Neural progenitor cell (in vitro differentiated cells): Measurements from ENCODE around the gene BICRAL. TPM values are rescaled to one million over a fixed set of nuclear protein-coding genes. Genes with fewer than 3 reads are reported as not detected.
"Not testable (repeated sequence)": the region's sequence is repeated elsewhere in the genome, so short reads cannot be mapped to it uniquely, and the experiment has no call there.

Experiments used
- DNase-seq: peaks from one replicate; pipeline ENCODE4 v3.0.0-alpha.2; 2016; ENCODE audit warnings: low spot score
- H2AFZ ChIP-seq: fragments of 200-600 bp; sonication (generic); replicated peaks from 2 replicates; pipeline ENCODE4 v1.6.1; 2016; ENCODE audit warnings: antibody characterized with exemption
- H3F3A ChIP-seq: fragments of 200-600 bp; sonication (generic); 2 replicates; pipeline ENCODE4 v1.6.1; 2016; ENCODE audit warnings: antibody characterized with exemption, low read depth
- H3K27ac ChIP-seq: fragments of 200-600 bp; sonication (generic); 2 replicates; pipeline ENCODE4 v1.5.1; 2016; ENCODE audit warnings: mild to moderate bottlenecking
- H3K27me3 ChIP-seq: fragments of 200-600 bp; sonication (generic); 2 replicates; pipeline ENCODE4 v1.6.1; 2016; ENCODE audit warnings: mild to moderate bottlenecking, moderate library complexity
- H3K36me3 ChIP-seq: fragments of 200-600 bp; sonication (generic); 2 replicates; pipeline ENCODE4 v1.5.1; 2016
- H3K4me1 ChIP-seq: fragments of 200-600 bp; sonication (generic); 2 replicates; pipeline ENCODE4 v1.6.1; 2016; ENCODE audit warnings: mixed run types
- H3K4me2 ChIP-seq: fragments of 200-600 bp; sonication (generic); 2 replicates; pipeline ENCODE4 v1.6.1; 2016
- H3K4me3 ChIP-seq: fragments of 200-600 bp; sonication (generic); 2 replicates; pipeline ENCODE4 v1.5.1; 2016
- H3K79me2 ChIP-seq: fragments of 200-600 bp; sonication (generic); 2 replicates; pipeline ENCODE4 v1.6.1; 2016; ENCODE audit warnings: low read depth
- H3K9ac ChIP-seq: fragments of 200-600 bp; sonication (generic); 2 replicates; pipeline ENCODE4 v1.6.1; 2016
- H3K9me3 ChIP-seq: fragments of 200-600 bp; sonication (generic); 2 replicates; pipeline ENCODE4 v1.5.1; 2016; ENCODE audit warnings: low read depth
- H4K20me1 ChIP-seq: fragments of 200-600 bp; sonication (generic); 2 replicates; pipeline ENCODE4 v1.6.1; 2016; ENCODE audit warnings: low read depth
- H3K27ac Mint-ChIP-seq: 3 replicates; pipeline ENCODE4 v1.8.0; 2021; ENCODE audit warnings: mixed read lengths
- H3K27me3 Mint-ChIP-seq: 2 replicates; pipeline ENCODE4 v1.8.0; 2022; ENCODE audit warnings: low read depth, mild to moderate bottlenecking, inconsistent platforms, moderate library complexity, mixed read lengths; ENCODE audit not compliant: insufficient read depth
- H3K36me3 Mint-ChIP-seq: 3 replicates; pipeline ENCODE4 v1.8.0; 2021; ENCODE audit warnings: mixed read lengths
- H3K4me1 Mint-ChIP-seq: 3 replicates; pipeline ENCODE4 v1.8.0; 2021; ENCODE audit warnings: mixed read lengths
- H3K4me3 Mint-ChIP-seq: 3 replicates; pipeline ENCODE4 v1.8.0; 2021; ENCODE audit warnings: mild to moderate bottlenecking, moderate library complexity, mixed read lengths
- H3K9me3 Mint-ChIP-seq: 3 replicates; pipeline ENCODE4 v1.8.0; 2020; ENCODE audit warnings: mixed read lengths
- EZH2 ChIP-seq: fragments of 200-600 bp; sonication (generic); IDR thresholded peaks from 2 replicates; pipeline ENCODE4 v1.6.1; 2017; ENCODE audit warnings: antibody characterized with exemption, mild to moderate bottlenecking, moderate library complexity
- EZH2phosphoT487 ChIP-seq: fragments of 200-600 bp; sonication (generic); IDR thresholded peaks from 2 replicates; pipeline ENCODE4 v1.6.1; 2017; ENCODE audit warnings: antibody characterized with exemption
- total RNA-seq: library from RNA; depleted of rRNA; stranded (reverse); fragments of >200 nt; gene quantifications from 2 replicates; pipeline ENCODE4 v1.2.3, GENCODE V29; 2015; ENCODE audit warnings: low replicate concordance
- TF ChIP-seq, protein P1 (sequence below): fragments of 200-600 bp; sonication (generic); IDR thresholded peaks from 2 replicates; pipeline ENCODE4 v1.5.1; 2017; ENCODE audit warnings: antibody characterized with exemption, mild to moderate bottlenecking

BICRAL gene
- 8.6 TPM in 2 replicates for total RNA-seq

GRCh38 chr6:42781796-42782688, at the start of gene BICRAL:
Gene BICRAL (plus strand): TSS chr6:42782052. CDS start chr6:42822023, 39,971 bp downstream.
- Histone ChIP-seq H3K27me3 (no peaks in the 10 kb centered on the region), H2AFZ (peak within 1 kb of the TSS; percentile 67), H3K36me3 (no peaks in the 10 kb centered on the region), H3K4me2 (peak within 1 kb of the TSS; percentile 91), H3K4me3 (peak within 1 kb of the TSS; percentile 90), H3K27ac (peak within 1 kb of the TSS; percentile 97), H3K9me3 (no peaks in the 10 kb centered on the region), H3K79me2 (peaks cover 57% of the 10 kb centered on the region), H3K9ac (peak within 1 kb of the TSS; percentile 93), H3K4me1 (peaks cover 27% of the 10 kb centered on the region), H3F3A (peaks cover 41% of the 10 kb centered on the region), H4K20me1 (peaks cover 22% of the 10 kb centered on the region)
- H3K4me1 Mint-ChIP-seq: peaks cover 30% of the 10 kb centered on the region
- H3K36me3 Mint-ChIP-seq: peaks cover 11% of the 10 kb centered on the region
- H3K27ac Mint-ChIP-seq: peak within 1 kb of the TSS; percentile 99
- H3K27me3 Mint-ChIP-seq: peaks cover 2% of the 10 kb centered on the region
- peak; percentile 74 for DNase-seq
- H3K4me3 Mint-ChIP-seq: peak within 1 kb of the TSS; percentile 96
- H3K9me3 Mint-ChIP-seq: no peaks in the 10 kb centered on the region
- TF ChIP-seq EZH2phosphoT487 (no peak), EZH2 (no peak)
- TF ChIP-seq, protein P1, sequence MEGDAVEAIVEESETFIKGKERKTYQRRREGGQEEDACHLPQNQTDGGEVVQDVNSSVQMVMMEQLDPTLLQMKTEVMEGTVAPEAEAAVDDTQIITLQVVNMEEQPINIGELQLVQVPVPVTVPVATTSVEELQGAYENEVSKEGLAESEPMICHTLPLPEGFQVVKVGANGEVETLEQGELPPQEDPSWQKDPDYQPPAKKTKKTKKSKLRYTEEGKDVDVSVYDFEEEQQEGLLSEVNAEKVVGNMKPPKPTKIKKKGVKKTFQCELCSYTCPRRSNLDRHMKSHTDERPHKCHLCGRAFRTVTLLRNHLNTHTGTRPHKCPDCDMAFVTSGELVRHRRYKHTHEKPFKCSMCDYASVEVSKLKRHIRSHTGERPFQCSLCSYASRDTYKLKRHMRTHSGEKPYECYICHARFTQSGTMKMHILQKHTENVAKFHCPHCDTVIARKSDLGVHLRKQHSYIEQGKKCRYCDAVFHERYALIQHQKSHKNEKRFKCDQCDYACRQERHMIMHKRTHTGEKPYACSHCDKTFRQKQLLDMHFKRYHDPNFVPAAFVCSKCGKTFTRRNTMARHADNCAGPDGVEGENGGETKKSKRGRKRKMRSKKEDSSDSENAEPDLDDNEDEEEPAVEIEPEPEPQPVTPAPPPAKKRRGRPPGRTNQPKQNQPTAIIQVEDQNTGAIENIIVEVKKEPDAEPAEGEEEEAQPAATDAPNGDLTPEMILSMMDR: no peak

DNA sequence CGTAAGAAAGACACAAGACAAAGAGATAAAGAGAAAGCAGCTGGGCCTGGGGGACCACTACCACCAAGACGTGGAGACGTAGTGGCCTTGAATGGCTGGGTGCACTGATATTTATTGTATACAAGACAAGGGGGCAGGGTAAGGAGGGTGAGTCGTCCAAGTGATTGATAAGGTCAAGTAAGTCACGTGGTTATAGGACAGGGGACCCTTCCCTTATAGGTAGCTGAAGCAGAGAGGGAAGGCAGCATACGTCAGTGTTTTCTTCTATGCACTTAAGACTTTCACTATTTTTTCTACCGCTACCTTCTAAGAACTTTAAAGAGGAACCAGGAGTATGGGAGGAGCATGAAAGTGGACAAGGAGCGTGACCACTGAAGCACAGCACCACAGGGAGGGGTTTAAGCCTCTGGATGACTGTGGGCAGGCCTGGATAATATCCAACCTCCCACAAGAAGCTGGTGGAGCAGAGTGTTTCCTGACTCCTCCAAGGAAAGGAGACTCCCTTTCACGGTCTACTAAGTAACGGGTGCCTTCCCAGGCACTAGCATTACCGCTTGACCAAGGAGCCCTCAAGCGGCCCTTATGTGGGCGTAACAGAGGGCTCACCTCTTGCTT, 47.9 kb upstream of the BICRAL start:
- H3K27me3 ChIP-seq, H3K4me3 ChIP-seq, H4K20me1 ChIP-seq, H3K9me3 ChIP-seq, DNase-seq, H3K79me2 ChIP-seq, H3K27me3 Mint-ChIP-seq, H3K4me1 ChIP-seq, H3K4me3 Mint-ChIP-seq, H3K36me3 ChIP-seq, H3K9me3 Mint-ChIP-seq, H3F3A ChIP-seq, H3K27ac Mint-ChIP-seq, H2AFZ ChIP-seq, H3K4me2 ChIP-seq, H3K27ac ChIP-seq, H3K36me3 Mint-ChIP-seq, H3K9ac ChIP-seq, H3K4me1 Mint-ChIP-seq: not testable (repeated sequence)

DNA sequence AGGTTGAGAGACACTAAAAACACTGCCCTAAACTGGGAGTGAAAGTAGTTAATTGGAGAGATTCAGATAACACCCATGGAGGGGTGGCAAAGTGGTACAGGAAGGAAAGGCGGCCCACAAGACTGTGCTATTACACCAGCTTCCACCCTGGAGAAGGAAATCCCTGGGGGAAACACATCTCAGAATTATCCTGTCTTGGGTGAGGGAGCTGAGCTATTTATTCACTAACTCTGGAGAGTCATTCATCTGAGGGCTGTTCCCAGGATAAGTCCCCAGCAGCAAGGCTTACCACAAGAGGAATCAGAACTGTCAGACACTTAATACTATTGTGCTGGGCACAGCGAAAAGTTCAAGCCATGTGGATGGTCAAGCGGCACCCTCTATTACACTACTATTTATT, 45.9 kb upstream of the BICRAL start:
- H3K4me1 ChIP-seq: no peaks in the 10 kb centered on the region
- no peaks in the 10 kb centered on the region for H3K27me3 ChIP-seq
- no peaks in the 10 kb centered on the region for H3K9me3 ChIP-seq
- no peak overlapping the region for H3K27ac Mint-ChIP-seq
- H3K4me3 Mint-ChIP-seq: no peak overlapping the region
- no peaks in the 10 kb centered on the region for H3K36me3 ChIP-seq
- no peak overlapping the region for H2AFZ ChIP-seq
- H3K27me3 Mint-ChIP-seq: peaks cover 2% of the 10 kb centered on the region
- H3K4me3 ChIP-seq: no peak overlapping the region
- DNase-seq: no peak
- no peak overlapping the region for H3K27ac ChIP-seq
- peaks cover 2% of the 10 kb centered on the region for H3K4me1 Mint-ChIP-seq
- H3K9me3 Mint-ChIP-seq: peaks cover 2% of the 10 kb centered on the region
- no peaks in the 10 kb centered on the region for H3K79me2 ChIP-seq
- TF ChIP-seq, protein P1: no peak
- no peak for TF ChIP-seq EZH2
- TF ChIP-seq EZH2phosphoT487: no peak
- no peaks in the 10 kb centered on the region for H3F3A ChIP-seq
- no peak overlapping the region for H3K9ac ChIP-seq
- H4K20me1 ChIP-seq: no peaks in the 10 kb centered on the region
- no peaks in the 10 kb centered on the region for H3K36me3 Mint-ChIP-seq
- H3K4me2 ChIP-seq: no peak overlapping the region

DNA sequence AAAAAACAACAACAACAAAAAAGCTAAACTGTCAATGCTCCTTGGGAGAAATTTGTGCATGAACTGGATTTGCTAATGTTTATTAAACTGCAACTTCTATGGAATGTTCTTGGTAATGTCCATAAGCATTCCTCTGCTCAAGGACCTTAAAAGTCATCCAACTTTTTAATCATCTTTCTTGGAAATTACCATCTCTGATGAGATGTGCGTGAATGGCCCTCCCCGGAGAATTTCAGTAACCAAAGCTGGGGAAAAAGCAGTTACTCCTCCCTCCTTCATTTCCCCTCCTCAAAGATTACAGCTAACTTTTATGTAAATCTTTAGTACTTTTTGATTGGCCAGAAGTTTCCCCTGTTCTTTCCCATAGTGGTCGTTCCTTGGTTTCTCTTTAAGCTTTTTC, 41.1 kb upstream of the BICRAL start:
- Histone ChIP-seq H3K79me2 (peaks cover 22% of the 10 kb centered on the region), H3K4me1 (peaks cover 7% of the 10 kb centered on the region), H3K36me3 (no peaks in the 10 kb centered on the region), H3K27ac (no peak overlapping the region), H3K9me3 (no peaks in the 10 kb centered on the region), H2AFZ (no peak overlapping the region), H3K4me2 (no peak overlapping the region), H3K27me3 (no peaks in the 10 kb centered on the region), H3F3A (peaks cover 14% of the 10 kb centered on the region), H3K4me3 (no peak overlapping the region), H3K9ac (no peak overlapping the region), H4K20me1 (peaks cover 15% of the 10 kb centered on the region)
- Mint-ChIP-seq H3K9me3 (no peaks in the 10 kb centered on the region), H3K4me1 (peaks cover 10% of the 10 kb centered on the region), H3K36me3 (peaks cover under 1% of the 10 kb centered on the region), H3K27me3 (peaks cover 3% of the 10 kb centered on the region), H3K4me3 (no peak overlapping the region), H3K27ac (no peak overlapping the region)
- no peak for TF ChIP-seq EZH2
- TF ChIP-seq, protein P1: no peak
- TF ChIP-seq EZH2phosphoT487: no peak
- no peak for DNase-seq
